Measurements from ENCODE around the gene LBHD2. TPM values are rescaled to one million over a fixed set of nuclear protein-coding genes. Genes with fewer than 3 reads are reported as not detected.

Gene LBHD2
- total and polyA plus RNA-seq, 2 of the 13 experiments (the other 11 are each of a cell fraction or from before 2014, with no cell fraction given): 0.67 to 1.00 TPM

- H3K4me2 ChIP-seq (ENCODE audit: low read depth, low read length): peak overlapping the region; percentile 99
- H4K20me1 ChIP-seq (ENCODE audit: insufficient read depth, low read length): peaks cover 8% of the 10 kb centered on the region; the same call in 1 of the 2 replicates
- no TSS peak for BruUV-seq (replicated peaks)
- DNase-seq (ENCODE audit: low spot score) (peak; percentile 97), ATAC-seq (peak; percentile 64), FAIRE-seq (peak; percentile 97)
- ChIA-PET CTCF (ENCODE audit: low intra/inter-chr PET ratio, low total read pairs) (no interaction called here), POLR2A (interaction anchor here (0.6 to 3.9 kb wide), 13 partner anchors 9 to 244 kb away, joined by 3 to 55 read pairs (median 5); partner anchors contain the start of genes EIF5 and LBHD2)
- no peak overlapping the region for H2AFZ ChIP-seq (ENCODE audit: low read length)
- no peaks in the 10 kb centered on the region; a peak in 1 of 5 replicates for H3K27me3 ChIP-seq (ENCODE audit: control insufficient read depth in 1 of 2, insufficient read depth in 2 of 2, low read length in 2 of 2)
- H3K9me3 ChIP-seq (ENCODE audit: low read length): no peaks in the 10 kb centered on the region
- H3K4me3 ChIP-seq (replicated peaks in 1 of 3; ENCODE audit: insufficient read depth in 1 of 3, low read depth in 2 of 3, low read length in 3 of 3): peak overlapping the region; percentile 63 to 73 (median 65)
- peaks cover 29% of the 10 kb centered on the region for H3K79me2 ChIP-seq (ENCODE audit: insufficient read depth, low read length)
- intact Hi-C loops (cut with micrococcal nuclease; ENCODE audit: unreplicated experiment): no loop called here
- H3K9ac ChIP-seq (ENCODE audit: insufficient read depth, low read depth, low read length): peak overlapping the region; percentile 87
- WGBS (ENCODE audit: low lambda C conversion rate): 0% methylated on average over 2 of the region's 12 CpGs
- H3K27ac ChIP-seq (ENCODE audit: extremely low read length, insufficient read depth, low read length): peak overlapping the region; percentile 99
- peaks cover 78% of the 10 kb centered on the region for H3K4me1 ChIP-seq (ENCODE audit: insufficient read depth, low read length)
- H3K36me3 ChIP-seq (replicated peaks in 1 of 2; ENCODE audit: control insufficient read depth in 1 of 2, insufficient read depth in 2 of 2, low read length in 2 of 2): no peaks in the 10 kb centered on the region
- in situ Hi-C loops (cut with HindIII; ENCODE audit: extremely low pct_ligation_motif_present, low pct_unique_long_range_greater_than_20kb): no loop called here
- TF ChIP-seq CBFB (CRISPR knock-in tag; IDR thresholded peaks at IDR 0.05) (peak; percentile 75), RFXAP (CRISPR knock-in tag; IDR thresholded peaks at IDR 0.05; ENCODE audit: borderline replicate concordance) (peak; percentile 85), NFE2 (CRISPR knock-in tag; IDR thresholded peaks at IDR 0.05) (no peak), MIER3 (CRISPR knock-in tag; IDR thresholded peaks at IDR 0.05; ENCODE audit: borderline replicate concordance) (peak; percentile 86; the same call in 1 of the 2 replicates), DMAP1 (CRISPR knock-in tag; IDR thresholded peaks at IDR 0.05) (peak; percentile 71), PCBP1 (IDR thresholded peaks at IDR 0.05; ENCODE audit: borderline replicate concordance, low read depth, low read length) (peak; percentile 71; the same call in 1 of the 2 replicates), GMEB2 (CRISPR knock-in tag; IDR thresholded peaks at IDR 0.05; ENCODE audit: low read depth) (no peak), MLLT10 (CRISPR knock-in tag; IDR thresholded peaks at IDR 0.05) (no peak), HNRNPUL1 (IDR thresholded peaks at IDR 0.05; ENCODE audit: low read depth, low read length) (no peak), CENPT (CRISPR knock-in tag; IDR thresholded peaks at IDR 0.05; ENCODE audit: low read depth) (no peak), MTA3 (CRISPR knock-in tag; IDR thresholded peaks at IDR 0.05) (no peak), TFAP4 (IDR thresholded peaks at IDR 0.05; ENCODE audit: borderline replicate concordance, low read depth) (peak; percentile 48; the same call in 1 of the 2 replicates), ZNF292 (CRISPR knock-in tag; IDR thresholded peaks at IDR 0.05; ENCODE audit: borderline replicate concordance, low read depth) (peak; percentile 81), EZH2 (conservative IDR thresholded peaks at IDR 0.05; ENCODE audit: low read depth, low read length) (no peak), SP5 (CRISPR knock-in tag; IDR thresholded peaks at IDR 0.05; ENCODE audit: borderline replicate concordance, low read depth) (peak; percentile 94), TFDP1 (CRISPR knock-in tag; IDR thresholded peaks at IDR 0.05; ENCODE audit: borderline replicate concordance) (peak; percentile 55; the same call in 1 of the 2 replicates), ZSCAN22 (CRISPR knock-in tag; IDR thresholded peaks at IDR 0.05) (0 out of 2 replicates have a peak, but pooled peaks have one; percentile 10), ZKSCAN1 (IDR thresholded peaks at IDR 0.05; ENCODE audit: low read length) (no peak), NCOA5 (CRISPR knock-in tag; IDR thresholded peaks at IDR 0.05) (no peak), MXD4 (CRISPR knock-in tag; IDR thresholded peaks at IDR 0.05) (peak; percentile 29; the same call in 1 of the 2 replicates), ISX (CRISPR knock-in tag; conservative IDR thresholded peaks at IDR 0.05) (no peak), CHD4 (IDR thresholded peaks at IDR 0.05; ENCODE audit: borderline replicate concordance, low read length) (no peak), MEIS2 (CRISPR knock-in tag; IDR thresholded peaks at IDR 0.05) (peak; percentile 91; the same call in 1 of the 2 replicates), XBP1 (CRISPR knock-in tag; IDR thresholded peaks at IDR 0.05) (no peak)
These were observed 15.2 kb downstream of the LBHD2 start for GRCh38 chr14:103099081-103099732.
